Right atrium auricular region (tissue), 2 donors: Measurements from ENCODE around the gene PDLIM7. TPM values are rescaled to one million over a fixed set of nuclear protein-coding genes. Genes with fewer than 3 reads are reported as not detected.

Experiments
- DNase-seq: peaks from one replicate; pipeline ENCODE4 v3.0.0-alpha.2; 2019; ENCODE audit warnings: low spot score
- H3K27ac ChIP-seq, 2 donors: fragments of 200-600 bp; sonication (generic); 1 replicate in 1 of 2; 2 replicates in 1 of 2; pipeline ENCODE4 v1.5.1; 2016 to 2019
- H3K27me3 ChIP-seq, 2 donors: fragments of 200-600 bp; sonication (generic); one replicate each; pipeline versions ENCODE4 v1.5.1 to v1.6.0; 2017 to 2019
- H3K36me3 ChIP-seq: fragments of 200-600 bp; sonication (generic); one replicate; pipeline ENCODE4 v1.5.1; 2016
- H3K4me1 ChIP-seq, 2 donors: fragments of 200-600 bp; sonication (generic); one replicate each; pipeline versions ENCODE4 v1.5.1 to v1.6.0; 2017 to 2019
- H3K4me3 ChIP-seq, 2 donors: fragments of 200-600 bp; sonication (generic); 1 replicate in 1 of 2; 2 replicates in 1 of 2; pipeline ENCODE4 v1.5.1; 2017 to 2019; ENCODE audit warnings: mild to moderate bottlenecking in 1 of 2, moderate library complexity in 1 of 2
- H3K9me3 ChIP-seq, 2 donors: fragments of 200-600 bp; sonication (generic); one replicate each; pipeline ENCODE4 v1.5.1; 2019
- total RNA-seq, 2 donors: library from RNA; depleted of rRNA; stranded (reverse); fragments of >200 nt; gene quantifications; one replicate each; pipeline ENCODE4 v1.1.0, GENCODE V29; 2016
- TF ChIP-seq, protein P1 (sequence below), 2 donors: fragments of 200-600 bp; sonication (generic); IDR thresholded peaks; one replicate each; pipeline ENCODE4 v1.5.1; 2019; ENCODE audit warnings: antibody characterized with exemption in 2 of 2

Gene PDLIM7
- total RNA-seq, 2 donors from 2014 or later = 45.8 to 56.0 TPM

DNA sequence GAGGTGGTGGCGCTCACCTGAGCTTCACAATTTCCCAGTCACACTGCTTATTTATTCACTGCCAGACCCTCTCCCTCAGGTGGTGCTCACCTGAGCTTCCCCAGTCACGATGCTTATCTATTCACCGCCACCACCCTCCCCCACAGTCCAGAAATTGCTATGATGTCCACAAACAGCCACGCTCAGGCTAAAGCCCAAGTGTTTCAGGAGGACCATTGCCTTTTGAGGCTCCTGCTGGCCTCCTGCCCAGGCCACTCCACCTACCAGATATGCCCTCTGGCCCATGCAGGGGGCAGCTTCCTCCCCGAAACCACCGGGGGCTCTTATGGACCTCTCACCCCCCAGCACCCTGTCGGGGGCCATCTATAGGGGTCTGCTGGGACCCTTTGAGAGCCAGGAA is 4.6 kb downstream of the PDLIM7 start:
- peak overlapping the region; percentile 95 to 97 for H3K27ac ChIP-seq
- no peak for DNase-seq
- H3K9me3 ChIP-seq = no peaks in the 10 kb centered on the region
- no peaks in the 10 kb centered on the region for H3K27me3 ChIP-seq
- H3K4me3 ChIP-seq = no peak overlapping the region
- peaks cover 60% of the 10 kb centered on the region for H3K36me3 ChIP-seq
- TF ChIP-seq, protein P1, sequence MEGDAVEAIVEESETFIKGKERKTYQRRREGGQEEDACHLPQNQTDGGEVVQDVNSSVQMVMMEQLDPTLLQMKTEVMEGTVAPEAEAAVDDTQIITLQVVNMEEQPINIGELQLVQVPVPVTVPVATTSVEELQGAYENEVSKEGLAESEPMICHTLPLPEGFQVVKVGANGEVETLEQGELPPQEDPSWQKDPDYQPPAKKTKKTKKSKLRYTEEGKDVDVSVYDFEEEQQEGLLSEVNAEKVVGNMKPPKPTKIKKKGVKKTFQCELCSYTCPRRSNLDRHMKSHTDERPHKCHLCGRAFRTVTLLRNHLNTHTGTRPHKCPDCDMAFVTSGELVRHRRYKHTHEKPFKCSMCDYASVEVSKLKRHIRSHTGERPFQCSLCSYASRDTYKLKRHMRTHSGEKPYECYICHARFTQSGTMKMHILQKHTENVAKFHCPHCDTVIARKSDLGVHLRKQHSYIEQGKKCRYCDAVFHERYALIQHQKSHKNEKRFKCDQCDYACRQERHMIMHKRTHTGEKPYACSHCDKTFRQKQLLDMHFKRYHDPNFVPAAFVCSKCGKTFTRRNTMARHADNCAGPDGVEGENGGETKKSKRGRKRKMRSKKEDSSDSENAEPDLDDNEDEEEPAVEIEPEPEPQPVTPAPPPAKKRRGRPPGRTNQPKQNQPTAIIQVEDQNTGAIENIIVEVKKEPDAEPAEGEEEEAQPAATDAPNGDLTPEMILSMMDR (IDR thresholded peaks at IDR 0.05) = no peak
- peaks cover 0 to 62% of the 10 kb centered on the region in 2 donors for H3K4me1 ChIP-seq

DNA sequence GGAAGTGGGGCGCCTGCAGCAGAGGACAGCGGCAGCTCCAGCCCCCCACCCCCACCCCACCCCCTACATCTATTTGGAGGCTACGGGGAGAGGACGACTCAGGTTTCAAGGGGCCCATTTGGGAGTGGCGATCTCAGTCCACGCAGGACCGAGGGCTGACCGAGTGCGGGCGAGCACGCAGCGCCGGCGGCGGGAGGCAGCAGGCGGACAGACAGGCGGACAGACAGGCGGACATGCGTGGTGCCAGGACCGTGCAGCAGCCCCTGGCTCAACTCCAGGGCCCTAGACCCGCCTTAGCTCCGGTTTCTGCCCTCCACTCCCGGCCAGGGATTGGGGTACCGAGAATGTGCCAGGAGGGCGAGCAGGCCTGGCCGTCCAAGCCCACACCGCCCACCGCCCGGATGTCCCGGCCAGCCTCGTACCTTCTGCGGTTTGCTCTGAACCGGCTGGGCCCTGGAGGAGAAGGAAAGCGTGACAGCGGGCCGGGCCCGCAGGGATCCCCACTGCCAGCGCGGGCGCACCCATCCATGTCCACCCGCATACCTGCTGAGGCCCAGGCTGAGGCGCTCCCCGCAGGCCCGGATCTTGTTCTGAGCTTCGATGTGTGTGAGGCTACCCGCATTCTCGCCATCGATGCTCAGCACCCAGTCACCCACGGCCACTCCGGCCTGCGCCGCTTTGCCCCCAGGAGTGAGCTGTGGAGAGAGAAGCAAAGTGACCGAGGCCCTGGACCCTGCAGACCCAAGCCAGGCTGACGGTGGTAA is 5.2 kb downstream of the PDLIM7 start:
- Histone ChIP-seq H3K36me3 (peaks cover 67% of the 10 kb centered on the region), H3K27me3 (no peaks in the 10 kb centered on the region), H3K27ac (peak overlapping the region; percentile 95 to 97), H3K4me3 (no peak overlapping the region), H3K9me3 (no peaks in the 10 kb centered on the region), H3K4me1 (peaks cover 0 to 60% of the 10 kb centered on the region in 2 donors)
- TF ChIP-seq, protein P1 (IDR thresholded peaks at IDR 0.05) = no peak
- no peak for DNase-seq

DNA sequence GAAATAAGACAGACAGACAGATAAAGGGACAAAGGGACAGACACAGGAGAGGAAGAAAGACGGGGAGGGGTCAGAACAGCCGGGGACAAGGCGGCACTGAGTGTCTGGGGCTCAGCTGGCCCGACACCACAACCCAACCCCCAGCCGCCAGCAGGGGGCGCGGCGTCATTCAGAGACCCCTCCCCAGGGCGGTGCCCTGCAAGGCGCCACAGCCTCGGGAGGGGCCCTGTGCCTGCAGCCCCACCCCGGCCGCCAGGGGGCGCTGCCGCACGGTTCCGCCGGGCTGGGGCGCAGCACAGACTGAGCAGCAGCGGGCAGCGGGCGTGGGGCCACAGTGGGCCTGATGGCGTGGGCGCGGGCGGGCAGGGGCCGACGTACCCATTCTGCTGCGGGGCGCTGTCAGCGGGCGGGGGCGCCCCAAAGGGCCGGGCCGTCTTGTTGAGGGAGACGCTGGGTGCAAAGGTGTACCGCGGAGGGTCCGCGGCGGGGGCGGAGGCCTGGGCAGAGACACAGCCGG is 5.9 kb downstream of the PDLIM7 start:
- TF ChIP-seq, protein P1 (IDR thresholded peaks at IDR 0.05) = peak; percentile 65 to 74
- peak overlapping the region; percentile 7 to 39 for H3K27ac ChIP-seq
- no peak overlapping the region for H3K4me3 ChIP-seq
- H3K36me3 ChIP-seq = peaks cover 69% of the 10 kb centered on the region
- DNase-seq = no peak
- H3K9me3 ChIP-seq = no peaks in the 10 kb centered on the region
- no peaks in the 10 kb centered on the region for H3K27me3 ChIP-seq
- peaks cover 0 to 57% of the 10 kb centered on the region in 2 donors for H3K4me1 ChIP-seq

DNA sequence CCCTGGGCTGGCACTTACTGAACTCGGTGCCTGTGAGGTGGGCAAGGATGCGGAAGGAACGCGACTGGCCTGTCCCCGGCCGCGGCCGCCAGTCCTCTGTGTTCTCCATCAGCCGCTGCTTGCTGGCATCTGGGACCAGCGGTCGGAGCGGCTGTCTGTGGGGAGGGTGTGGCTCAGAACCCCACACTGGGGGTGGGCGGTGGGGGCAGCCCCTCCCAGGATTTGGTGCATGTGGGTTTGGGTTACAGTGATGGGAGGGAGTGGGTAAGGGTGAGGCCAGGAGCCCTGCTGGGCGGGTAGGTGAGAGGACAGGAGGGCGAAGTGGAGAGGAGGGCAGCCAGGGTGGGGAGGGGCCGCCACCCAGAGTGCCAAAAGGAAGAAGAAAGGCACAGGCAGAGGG is 6.4 kb downstream of the PDLIM7 start:
- peaks cover 0 to 52% of the 10 kb centered on the region in 2 donors for H3K4me1 ChIP-seq
- peaks cover 73% of the 10 kb centered on the region for H3K36me3 ChIP-seq
- TF ChIP-seq, protein P1 (IDR thresholded peaks at IDR 0.05) = no peak
- DNase-seq = no peak
- no peaks in the 10 kb centered on the region for H3K27me3 ChIP-seq
- no peaks in the 10 kb centered on the region for H3K9me3 ChIP-seq
- H3K27ac ChIP-seq = peak overlapping the region in 1 of 2 donors; percentile 39
- H3K4me3 ChIP-seq = no peak overlapping the region

DNA sequence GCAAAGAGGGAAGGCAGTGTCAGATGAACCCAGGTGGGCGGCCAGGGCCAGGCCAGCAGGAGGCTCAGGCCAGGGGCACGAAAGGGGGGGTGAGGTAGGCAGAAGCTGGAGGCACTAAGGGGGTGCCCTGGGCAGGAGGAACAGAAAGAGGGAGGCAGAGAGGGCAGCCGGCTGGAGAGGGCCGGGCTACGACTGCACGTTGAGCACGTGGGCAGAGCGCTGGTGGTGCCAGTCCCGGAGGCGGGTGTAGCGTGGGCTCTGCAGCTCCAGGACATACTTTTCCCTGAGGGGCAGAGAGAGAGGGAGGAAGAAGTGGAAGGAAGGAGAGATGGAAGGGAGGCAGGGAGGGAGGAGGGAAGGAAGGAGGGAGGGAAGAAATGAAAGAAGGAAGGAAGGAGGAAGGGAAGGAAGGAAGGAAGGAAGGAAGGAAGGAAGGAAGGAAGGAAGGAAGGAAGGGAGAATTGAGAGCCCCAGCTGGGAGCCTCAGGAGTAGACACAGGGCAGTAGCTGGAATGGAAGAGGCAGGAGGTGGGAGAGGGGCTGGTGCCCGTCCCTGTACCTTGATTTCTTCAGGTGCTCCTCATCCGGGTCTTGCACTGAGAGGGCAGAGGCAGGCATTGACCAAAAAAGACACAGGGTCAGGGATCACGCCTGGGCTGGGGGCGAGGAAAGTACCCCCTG is 7.0 kb downstream of the PDLIM7 start:
- peaks cover 0 to 47% of the 10 kb centered on the region in 2 donors for H3K4me1 ChIP-seq
- peaks cover 79% of the 10 kb centered on the region for H3K36me3 ChIP-seq
- H3K27ac ChIP-seq = peak overlapping the region in 1 of 2 donors; percentile 39
- no peaks in the 10 kb centered on the region for H3K27me3 ChIP-seq
- no peak for DNase-seq
- TF ChIP-seq, protein P1 (IDR thresholded peaks at IDR 0.05) = no peak
- no peak overlapping the region for H3K4me3 ChIP-seq
- no peaks in the 10 kb centered on the region for H3K9me3 ChIP-seq
